ENCODE results near the gene GRB10. TPM values are rescaled to one million over a fixed set of nuclear protein-coding genes. Genes with fewer than 3 reads are reported as not detected.

GRB10 gene
- total and polyA plus RNA-seq, 2 of the 8 experiments (the other 6 are each of a cell fraction or from before 2014, with no cell fraction given) = 35.7 to 97.0 TPM

GRCh38 chr7:50733552-50733951, 49.1 kb downstream of the GRB10 start:
- no peak overlapping the region for H4K91ac ChIP-seq (replicated peaks; ENCODE audit: insufficient read length, low read length)
- 86% methylated on average over 5 of the region's 5 CpGs; no CpG with 5 or more reads in 1 of the 2 experiments for WGBS, 2 experiments (ENCODE audit: extremely low coverage in 1 of 2, insufficient coverage in 1 of 2, insufficient read length in 1 of 2, insufficient replicate concordance in 2 of 2, low coverage in 1 of 2, low lambda C conversion rate in 2 of 2, missing lambda C conversion rate in 1 of 2)
- H2BK120ac ChIP-seq (replicated peaks; ENCODE audit: low read depth, low read length) = no peak overlapping the region
- H2BK12ac ChIP-seq (ENCODE audit: low read depth, low read length) = no peak overlapping the region
- no peak overlapping the region for H3K4ac ChIP-seq (replicated peaks; ENCODE audit: insufficient read length, low read depth, low read length)
- H3K4me3 ChIP-seq (ENCODE audit: extremely low read depth in 1 of 4, insufficient read depth in 2 of 4, low read depth in 3 of 4, low read length in 4 of 4) = no peak overlapping the region
- no peak overlapping the region for H3K56ac ChIP-seq (replicated peaks; ENCODE audit: insufficient read length, low read depth, low read length)
- H3K23ac ChIP-seq (ENCODE audit: insufficient read length) = no peak overlapping the region
- DNase-seq (ENCODE audit: low read depth in 1 of 2, low spot score in 2 of 2) (no peak), FAIRE-seq (no peak)
- H3K79me1 ChIP-seq (ENCODE audit: low read depth, low read length) = peaks cover 21% of the 10 kb centered on the region
- no peak overlapping the region for H2BK5ac ChIP-seq (ENCODE audit: low read depth, low read length)
- H4K8ac ChIP-seq (ENCODE audit: extremely low read depth, insufficient read depth, low read length) = no peak overlapping the region
- peaks cover 3 to 88% of the 10 kb centered on the region in 2 experiments; a peak in 3 of 4 replicates for H3K79me2 ChIP-seq (ENCODE audit: control insufficient read depth in 1 of 2, insufficient read depth in 2 of 2, low read length in 2 of 2)
- no peak overlapping the region for H3K9ac ChIP-seq (replicated peaks in 1 of 4; ENCODE audit: extremely low read depth in 1 of 4, low read depth in 3 of 4, low read length in 3 of 4)
- H3K27me3 ChIP-seq (replicated peaks in 1 of 4; ENCODE audit: control insufficient read depth in 3 of 4, extremely low read depth in 1 of 4, insufficient read depth in 3 of 4, low read length in 3 of 4) = no peaks in the 10 kb centered on the region
- H3K14ac ChIP-seq (ENCODE audit: insufficient read length) = no peak overlapping the region
- no peak overlapping the region for H2AK5ac ChIP-seq (ENCODE audit: low read depth, low read length)
- no peak overlapping the region for H3K27ac ChIP-seq (ENCODE audit: low read depth, low read length)
- H4K5ac ChIP-seq (ENCODE audit: insufficient read length, low read depth, low read length) = no peak overlapping the region
- H4K20me1 ChIP-seq (replicated peaks in 1 of 2; ENCODE audit: control insufficient read depth in 1 of 2, insufficient read depth in 2 of 2, low read length in 2 of 2) = peaks cover 0 to 4% of the 10 kb centered on the region in 2 experiments
- no peak overlapping the region for H2BK15ac ChIP-seq (ENCODE audit: low read length)
- POLR2A ChIA-PET (ENCODE audit: partially characterized antibody) = interaction anchor here (0.9 to 1.6 kb wide), 2 partner anchors 21 to 35 kb away, joined by 3 to 4 read pairs; no protein-coding TSS in a partner anchor
- peaks cover 0 to 6% (median 0%) of the 10 kb centered on the region in 4 experiments; a peak in 2 of 8 replicates for H3K36me3 ChIP-seq (ENCODE audit: control insufficient read depth in 2 of 4, insufficient read depth in 4 of 4, low read length in 3 of 4)
- H2AFZ ChIP-seq (ENCODE audit: low read length) = no peak overlapping the region
- no peak overlapping the region for H3K18ac ChIP-seq (ENCODE audit: extremely low read depth, low read length)
- CTCF ChIA-PET (ENCODE audit: partially characterized antibody) = interaction anchor here (0.9 to 1.5 kb wide), 2 partner anchors 13 to 21 kb away, joined by 3 read pairs; no protein-coding TSS in a partner anchor
- H3K23me2 ChIP-seq (ENCODE audit: low read depth, low read length) = no peaks in the 10 kb centered on the region
- H2BK20ac ChIP-seq (ENCODE audit: low read length) = no peak overlapping the region
- peaks cover 0 to 5% (median 1%) of the 10 kb centered on the region in 4 experiments; a peak in 2 of 7 replicates for H3K4me1 ChIP-seq (replicated peaks in 1 of 4; ENCODE audit: control insufficient read depth in 3 of 4, insufficient read depth in 4 of 4, low read length in 3 of 4)
- H3K9me3 ChIP-seq (ENCODE audit: insufficient read depth in 2 of 2, low read depth in 1 of 2, low read length in 1 of 2) = no peaks in the 10 kb centered on the region
- no peak overlapping the region for H3K4me2 ChIP-seq (ENCODE audit: insufficient read depth in 1 of 2, low read depth in 2 of 2, low read length in 2 of 2)

Measured in H1 (cell line).